Smooth muscle cell of the brain vasculature (primary cell): Measurements from ENCODE around the gene VTA1.
"Not testable (repeated sequence)": the region's sequence is repeated elsewhere in the genome, so short reads cannot be mapped to it uniquely, and the experiment has no call there.

Experiments
- DNase-seq: peaks from one replicate; pipeline ENCODE4 v3.0.0-alpha.2; 2012; ENCODE audit warnings: low read depth, low spot score

The VTA1 gene

GRCh38 chr6:142146828-142147662, at the start of gene VTA1, which contains the start of gene NMBR:
Gene VTA1 (plus strand): TSS chr6:142147263. CDS start chr6:142147288, 25 bp downstream.
Gene NMBR (minus strand): TSS chr6:142147122. CDS start chr6:142088658, 58,464 bp downstream.
- peak; percentile 98 for DNase-seq

- not testable (repeated sequence) for DNase-seq
Measured at GRCh38 chr6:142104820-142105219, 42.2 kb upstream of the VTA1 start.

- not testable (repeated sequence) for DNase-seq
Measured at GRCh38 chr6:142110820-142111219, 36.2 kb upstream of the VTA1 start.

- peak; percentile 59 for DNase-seq
Measured at GRCh38 chr6:142112451-142113061, 34.5 kb upstream of the VTA1 start.

GRCh38 chr6:142117366-142117765, 29.7 kb upstream of the VTA1 start:
- DNase-seq: no peak

- DNase-seq: no peak
Measured at GRCh38 chr6:142118328-142118727, 28.7 kb upstream of the VTA1 start.

- no peak for DNase-seq
Measured at GRCh38 chr6:142118925-142119324, 28.1 kb upstream of the VTA1 start.

GRCh38 chr6:142121342-142121741, 25.7 kb upstream of the VTA1 start:
- DNase-seq: no peak

GRCh38 chr6:142130814-142131213, 16.2 kb upstream of the VTA1 start:
- DNase-seq: no peak

GRCh38 chr6:142132625-142133024, 14.4 kb upstream of the VTA1 start, which contains the start of gene GJE1:
Gene GJE1 (plus strand): TSS chr6:142132925. CDS start chr6:142133159, 234 bp downstream.
- no peak for DNase-seq

GRCh38 chr6:142138876-142139275, 8.2 kb upstream of the VTA1 start:
- no peak for DNase-seq

GRCh38 chr6:142141531-142141930, 5.5 kb upstream of the VTA1 start:
- not testable (repeated sequence) for DNase-seq

- no peak for DNase-seq
Measured at GRCh38 chr6:142152746-142153145, 5.7 kb downstream of the VTA1 start.

GRCh38 chr6:142153196-142153595, 6.1 kb downstream of the VTA1 start:
- DNase-seq: no peak

GRCh38 chr6:142154336-142154735, 7.3 kb downstream of the VTA1 start:
- DNase-seq: no peak

- no peak for DNase-seq
Measured at GRCh38 chr6:142155091-142155490, 8.0 kb downstream of the VTA1 start.

GRCh38 chr6:142155895-142156757, 9.1 kb downstream of the VTA1 start:
- no peak for DNase-seq

GRCh38 chr6:142156758-142157068, 9.7 kb downstream of the VTA1 start:
- not testable (repeated sequence) for DNase-seq

- DNase-seq: no peak
Measured at GRCh38 chr6:142162780-142163179, 15.7 kb downstream of the VTA1 start.

GRCh38 chr6:142165227-142165626, 18.2 kb downstream of the VTA1 start:
- no peak for DNase-seq

GRCh38 chr6:142167071-142167470, 20.0 kb downstream of the VTA1 start:
- DNase-seq: no peak

GRCh38 chr6:142167486-142167885, 20.4 kb downstream of the VTA1 start:
- DNase-seq: no peak
